ENCODE results near the gene ZNF462.

Gene ZNF462

DNA sequence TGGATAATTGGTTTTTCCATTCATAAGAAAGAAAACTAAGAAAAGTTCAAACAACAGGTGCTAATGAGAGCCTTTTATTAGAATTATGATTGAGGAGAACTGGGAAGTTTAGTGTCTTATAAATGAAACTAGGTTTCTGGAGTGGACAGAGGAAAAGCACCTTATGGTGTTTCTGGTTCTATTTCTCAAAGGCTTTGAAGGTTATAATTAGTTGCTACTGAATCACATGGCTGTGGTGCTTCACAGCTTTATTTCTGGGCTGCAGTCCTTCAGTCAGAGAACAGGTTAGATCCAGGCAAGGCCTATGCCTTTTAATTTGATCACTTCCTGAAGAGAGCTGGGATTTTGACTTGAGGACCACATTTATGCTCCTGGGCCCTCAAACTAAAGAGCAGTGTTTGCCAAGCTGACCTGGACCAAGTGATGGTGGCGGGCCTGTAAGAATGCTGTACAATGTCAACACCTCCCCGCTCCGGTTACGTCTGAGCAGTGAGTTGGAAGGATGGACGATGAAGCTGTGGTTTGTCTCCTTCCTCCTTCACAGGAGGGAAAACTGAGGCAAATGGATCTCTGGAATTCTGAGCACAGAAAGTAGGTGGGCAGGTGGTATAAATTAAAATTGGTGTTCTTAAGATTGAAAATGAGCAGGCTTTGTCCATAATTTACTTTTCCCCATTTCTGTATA lies 56.0 kb downstream of the ZNF462 start:
- H3K79me1 ChIP-seq (ENCODE audit: low read depth, low read length): peaks cover 2% of the 10 kb centered on the region
- H3K4me2 ChIP-seq (ENCODE audit: insufficient read depth, low read length, poor library complexity, severe bottlenecking): no peak overlapping the region
- no peak overlapping the region for H3K18ac ChIP-seq (ENCODE audit: low read length)
- no peak for DNase-seq (ENCODE audit: low spot score)
- H3K23ac ChIP-seq (ENCODE audit: low read depth, low read length, poor library complexity): no peak overlapping the region
- no peak overlapping the region for H2BK12ac ChIP-seq (ENCODE audit: low read length)
- no peak overlapping the region for H2AFZ ChIP-seq (ENCODE audit: low read length)
- H3K4me3 ChIP-seq (ENCODE audit: low read length in 2 of 2): no peak overlapping the region
- no peak overlapping the region for H4K8ac ChIP-seq (ENCODE audit: low read depth, low read length)
- no peak overlapping the region for H2BK120ac ChIP-seq (ENCODE audit: low read depth, low read length)
- H3K4me1 ChIP-seq (ENCODE audit: control insufficient read depth in 2 of 2, insufficient read depth in 1 of 2, low read depth in 1 of 2, low read length in 2 of 2): peaks cover 5 to 35% of the 10 kb centered on the region in 2 donors
- peaks cover 8 to 66% of the 10 kb centered on the region in 2 donors for H3K36me3 ChIP-seq (replicated peaks in 1 of 2; ENCODE audit: control insufficient read depth in 2 of 2, insufficient read depth in 2 of 2, low read length in 2 of 2)
- H2BK15ac ChIP-seq (ENCODE audit: low read length): no peak overlapping the region
- no peak overlapping the region for H3K14ac ChIP-seq (ENCODE audit: low read length)
- peaks cover 3 to 56% of the 10 kb centered on the region in 2 donors for H3K9me3 ChIP-seq (replicated peaks in 1 of 2; ENCODE audit: control insufficient read depth in 2 of 2, insufficient read depth in 1 of 2, low read depth in 1 of 2, low read length in 2 of 2)
- no peak overlapping the region for H4K91ac ChIP-seq (ENCODE audit: low read depth, low read length, poor library complexity)
- no CpG with 5 or more reads among the region's 5 CpGs for WGBS, 2 donors (ENCODE audit: extremely low coverage in 2 of 2, insufficient read length in 2 of 2, insufficient replicate concordance in 1 of 2)
- no peak overlapping the region for H2AK5ac ChIP-seq (ENCODE audit: low read depth, low read length)
- no peak overlapping the region for H2BK5ac ChIP-seq (ENCODE audit: low read length)
- no peak overlapping the region for H3K4ac ChIP-seq (ENCODE audit: low read length)
- H3K9ac ChIP-seq (ENCODE audit: low read depth, low read length, poor library complexity): no peak overlapping the region
- peak overlapping the region; percentile 26 for H3K27ac ChIP-seq (replicated peaks; ENCODE audit: low read length)
- H3K27me3 ChIP-seq (ENCODE audit: control insufficient read depth in 3 of 3, insufficient read depth in 3 of 3, low read depth in 1 of 3, low read length in 3 of 3): no peaks in the 10 kb centered on the region

DNA sequence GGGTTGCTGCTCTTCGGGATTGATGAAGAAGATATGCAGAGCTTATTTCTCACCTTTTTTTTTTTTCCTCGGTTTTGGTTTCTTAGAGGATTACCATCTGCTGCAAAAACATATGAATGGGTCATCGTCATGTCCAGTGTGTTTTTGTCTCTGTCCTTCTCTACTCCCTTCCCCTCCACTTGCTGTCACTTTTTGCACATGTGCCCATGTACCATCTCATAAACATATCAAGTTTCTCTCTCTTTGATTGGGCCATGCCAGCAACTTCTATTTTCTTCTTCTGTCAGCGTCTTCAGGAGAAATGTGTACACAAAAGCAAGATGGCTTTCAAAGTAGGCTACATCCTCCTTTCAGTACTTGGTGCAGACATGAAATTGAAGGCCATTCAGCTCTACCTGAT lies 57.1 kb downstream of the ZNF462 start:
- H4K8ac ChIP-seq (ENCODE audit: low read depth, low read length): no peak overlapping the region
- H3K9me3 ChIP-seq (replicated peaks in 1 of 2; ENCODE audit: control insufficient read depth in 2 of 2, insufficient read depth in 1 of 2, low read depth in 1 of 2, low read length in 2 of 2): peaks cover 3 to 58% of the 10 kb centered on the region in 2 donors
- no peak overlapping the region for H3K4me3 ChIP-seq (ENCODE audit: low read length in 2 of 2)
- peaks cover 2% of the 10 kb centered on the region for H3K79me1 ChIP-seq (ENCODE audit: low read depth, low read length)
- no peak overlapping the region for H2BK12ac ChIP-seq (ENCODE audit: low read length)
- peaks cover 5 to 35% of the 10 kb centered on the region in 2 donors for H3K4me1 ChIP-seq (ENCODE audit: control insufficient read depth in 2 of 2, insufficient read depth in 1 of 2, low read depth in 1 of 2, low read length in 2 of 2)
- no peak overlapping the region for H3K18ac ChIP-seq (ENCODE audit: low read length)
- H2AK5ac ChIP-seq (ENCODE audit: low read depth, low read length): no peak overlapping the region
- no peak overlapping the region for H2BK120ac ChIP-seq (ENCODE audit: low read depth, low read length)
- H2BK5ac ChIP-seq (ENCODE audit: low read length): no peak overlapping the region
- H3K4me2 ChIP-seq (ENCODE audit: insufficient read depth, low read length, poor library complexity, severe bottlenecking): no peak overlapping the region
- peaks cover 20 to 70% of the 10 kb centered on the region in 2 donors for H3K36me3 ChIP-seq (replicated peaks in 1 of 2; ENCODE audit: control insufficient read depth in 2 of 2, insufficient read depth in 2 of 2, low read length in 2 of 2)
- no peaks in the 10 kb centered on the region for H3K27me3 ChIP-seq (ENCODE audit: control insufficient read depth in 3 of 3, insufficient read depth in 3 of 3, low read depth in 1 of 3, low read length in 3 of 3)
- H2AFZ ChIP-seq (ENCODE audit: low read length): no peak overlapping the region
- peak overlapping the region; percentile 65 for H3K27ac ChIP-seq (replicated peaks; ENCODE audit: low read length)
- no peak overlapping the region for H3K4ac ChIP-seq (ENCODE audit: low read length)
- H3K9ac ChIP-seq (ENCODE audit: low read depth, low read length, poor library complexity): no peak overlapping the region
- no peak overlapping the region for H3K23ac ChIP-seq (ENCODE audit: low read depth, low read length, poor library complexity)
- DNase-seq (ENCODE audit: low spot score): no peak
- H4K91ac ChIP-seq (ENCODE audit: low read depth, low read length, poor library complexity): no peak overlapping the region
- no CpG with 5 or more reads among the region's 4 CpGs for WGBS, 2 donors (ENCODE audit: extremely low coverage in 2 of 2, insufficient read length in 2 of 2, insufficient replicate concordance in 1 of 2)
- H2BK15ac ChIP-seq (ENCODE audit: low read length): no peak overlapping the region
- H3K14ac ChIP-seq (ENCODE audit: low read length): no peak overlapping the region

DNA sequence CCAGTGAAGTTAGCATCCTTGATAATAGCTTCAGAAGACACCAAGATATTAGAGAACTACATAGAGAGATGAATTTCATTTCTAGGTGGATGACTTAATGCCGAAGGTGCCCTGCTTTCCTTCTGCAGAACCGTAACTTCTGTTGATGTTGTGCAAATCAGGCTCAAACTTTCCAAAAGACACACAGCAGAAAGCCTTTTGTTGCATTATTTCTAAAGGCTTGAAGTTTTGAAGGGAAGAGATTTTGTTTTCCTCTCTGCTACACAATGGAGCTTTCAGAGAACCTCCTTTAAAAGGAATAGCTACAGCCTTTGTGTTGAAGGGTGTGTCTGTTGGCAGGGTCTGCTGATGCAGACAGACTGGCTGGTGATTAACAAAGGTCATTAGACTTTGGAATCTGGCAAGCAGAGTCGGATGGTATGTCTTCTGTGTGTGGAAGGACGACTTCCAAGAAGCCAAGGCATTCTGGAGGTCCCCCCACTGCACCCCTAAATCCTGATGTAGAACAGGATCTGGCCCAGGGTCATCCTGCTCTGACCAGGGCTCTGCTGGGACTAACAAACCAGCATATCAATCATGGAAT lies 57.8 kb downstream of the ZNF462 start:
- Histone ChIP-seq H3K4me1 (ENCODE audit: control insufficient read depth in 2 of 2, insufficient read depth in 1 of 2, low read depth in 1 of 2, low read length in 2 of 2) (peaks cover 5 to 35% of the 10 kb centered on the region in 2 donors), H3K23ac (ENCODE audit: low read depth, low read length, poor library complexity) (no peak overlapping the region), H3K36me3 (replicated peaks in 1 of 2; ENCODE audit: control insufficient read depth in 2 of 2, insufficient read depth in 2 of 2, low read length in 2 of 2) (peaks cover 26 to 72% of the 10 kb centered on the region in 2 donors), H3K4me3 (ENCODE audit: low read length in 2 of 2) (no peak overlapping the region), H3K4ac (ENCODE audit: low read length) (no peak overlapping the region), H3K79me1 (ENCODE audit: low read depth, low read length) (peaks cover 5% of the 10 kb centered on the region), H2AK5ac (ENCODE audit: low read depth, low read length) (no peak overlapping the region), H2BK5ac (ENCODE audit: low read length) (no peak overlapping the region), H2BK120ac (ENCODE audit: low read depth, low read length) (no peak overlapping the region), H4K91ac (ENCODE audit: low read depth, low read length, poor library complexity) (no peak overlapping the region), H3K18ac (ENCODE audit: low read length) (no peak overlapping the region), H4K8ac (ENCODE audit: low read depth, low read length) (no peak overlapping the region), H3K27me3 (ENCODE audit: control insufficient read depth in 3 of 3, insufficient read depth in 3 of 3, low read depth in 1 of 3, low read length in 3 of 3) (no peaks in the 10 kb centered on the region), H3K9ac (ENCODE audit: low read depth, low read length, poor library complexity) (no peak overlapping the region), H3K27ac (replicated peaks; ENCODE audit: low read length) (peak overlapping the region; percentile 65), H3K9me3 (replicated peaks in 1 of 2; ENCODE audit: control insufficient read depth in 2 of 2, insufficient read depth in 1 of 2, low read depth in 1 of 2, low read length in 2 of 2) (peaks cover 3 to 61% of the 10 kb centered on the region in 2 donors), H2BK15ac (ENCODE audit: low read length) (no peak overlapping the region), H2BK12ac (ENCODE audit: low read length) (no peak overlapping the region), H3K14ac (ENCODE audit: low read length) (no peak overlapping the region), H2AFZ (ENCODE audit: low read length) (peak overlapping the region; percentile 7), H3K4me2 (ENCODE audit: insufficient read depth, low read length, poor library complexity, severe bottlenecking) (no peak overlapping the region)
- DNase-seq (ENCODE audit: low spot score): peak; percentile 20
- WGBS, 2 donors (ENCODE audit: extremely low coverage in 2 of 2, insufficient read length in 2 of 2, insufficient replicate concordance in 1 of 2): no CpG with 5 or more reads among the region's 4 CpGs

DNA sequence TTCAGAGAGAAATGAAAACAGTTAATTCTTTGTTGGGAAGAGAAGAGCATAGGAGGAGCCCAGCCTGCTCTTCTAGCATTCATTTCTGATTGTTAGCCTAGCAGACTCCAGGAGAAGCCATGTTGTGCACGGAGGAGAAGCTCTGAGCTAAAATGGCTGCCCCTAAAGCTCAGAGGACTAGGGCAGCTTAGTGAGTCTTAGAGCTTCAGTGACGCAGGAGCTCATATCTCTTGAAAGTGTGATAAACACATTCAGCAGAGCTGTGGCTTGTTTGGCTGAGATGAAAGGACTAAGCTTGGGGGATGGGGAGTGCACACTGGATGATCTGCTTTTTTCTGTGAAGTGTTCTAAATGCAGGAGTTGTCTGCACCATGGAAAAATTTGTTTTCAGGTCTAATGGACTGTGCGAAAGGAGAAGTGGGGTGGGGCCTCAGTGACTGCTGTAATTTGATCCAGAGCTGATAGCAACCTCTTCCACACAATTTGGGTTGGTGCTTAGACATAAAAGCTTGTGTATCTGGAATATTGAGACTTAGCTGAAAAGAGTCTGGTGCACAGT lies 58.5 kb downstream of the ZNF462 start:
- WGBS, 2 donors (ENCODE audit: extremely low coverage in 2 of 2, insufficient read length in 2 of 2, insufficient replicate concordance in 1 of 2): no CpG with 5 or more reads among the region's 3 CpGs
- Histone ChIP-seq H3K79me1 (ENCODE audit: low read depth, low read length) (peaks cover 5% of the 10 kb centered on the region), H3K36me3 (replicated peaks in 1 of 2; ENCODE audit: control insufficient read depth in 2 of 2, insufficient read depth in 2 of 2, low read length in 2 of 2) (peaks cover 32 to 73% of the 10 kb centered on the region in 2 donors), H2AK5ac (ENCODE audit: low read depth, low read length) (no peak overlapping the region), H3K4me1 (ENCODE audit: control insufficient read depth in 2 of 2, insufficient read depth in 1 of 2, low read depth in 1 of 2, low read length in 2 of 2) (peaks cover 5 to 29% of the 10 kb centered on the region in 2 donors), H2BK12ac (ENCODE audit: low read length) (no peak overlapping the region), H3K4ac (ENCODE audit: low read length) (no peak overlapping the region), H3K4me3 (ENCODE audit: low read length in 2 of 2) (no peak overlapping the region), H3K27me3 (ENCODE audit: control insufficient read depth in 3 of 3, insufficient read depth in 3 of 3, low read depth in 1 of 3, low read length in 3 of 3) (no peaks in the 10 kb centered on the region), H4K91ac (ENCODE audit: low read depth, low read length, poor library complexity) (no peak overlapping the region), H3K27ac (replicated peaks; ENCODE audit: low read length) (peak overlapping the region; percentile 65), H3K18ac (ENCODE audit: low read length) (no peak overlapping the region), H2BK15ac (ENCODE audit: low read length) (no peak overlapping the region), H2BK120ac (ENCODE audit: low read depth, low read length) (no peak overlapping the region), H3K14ac (ENCODE audit: low read length) (no peak overlapping the region), H4K8ac (ENCODE audit: low read depth, low read length) (no peak overlapping the region), H3K9ac (ENCODE audit: low read depth, low read length, poor library complexity) (no peak overlapping the region), H2AFZ (ENCODE audit: low read length) (peak overlapping the region; percentile 7), H2BK5ac (ENCODE audit: low read length) (no peak overlapping the region), H3K23ac (ENCODE audit: low read depth, low read length, poor library complexity) (no peak overlapping the region), H3K9me3 (replicated peaks in 1 of 2; ENCODE audit: control insufficient read depth in 2 of 2, insufficient read depth in 1 of 2, low read depth in 1 of 2, low read length in 2 of 2) (peaks cover 3 to 62% of the 10 kb centered on the region in 2 donors), H3K4me2 (ENCODE audit: insufficient read depth, low read length, poor library complexity, severe bottlenecking) (no peak overlapping the region)
- DNase-seq (ENCODE audit: low spot score): peak; percentile 5

Data from neuronal stem cell (in vitro differentiated cells).